Cerebellar cortex (tissue), 1 donor: ENCODE data around the gene HJV.

ENCODE experiments used
- DNase-seq: peaks from one replicate; pipeline ENCODE4 v3.0.0-alpha.2; 2015; ENCODE audit warnings: low spot score

Gene HJV

GRCh38 chr1:146021050-146021445 is 487 bp downstream of the HJV start:
- DNase-seq: no peak

- DNase-seq: no peak
Measured at GRCh38 chr1:146020058-146021049, 1.2 kb downstream of the HJV start.

GRCh38 chr1:146019231-146020057 is 2.1 kb downstream of the HJV start:
- DNase-seq: no peak

GRCh38 chr1:146016891-146017290 is 4.6 kb downstream of the HJV start:
- no peak for DNase-seq

GRCh38 chr1:146013559-146013922 is 8.0 kb downstream of the HJV start:
- no peak for DNase-seq

GRCh38 chr1:146012703-146013558 is 8.6 kb downstream of the HJV start:
- peak; percentile 75 for DNase-seq

- no peak for DNase-seq
Measured at GRCh38 chr1:146010126-146010738, 11.3 kb downstream of the HJV start.

GRCh38 chr1:146007489-146008133 is 13.9 kb downstream of the HJV start:
- DNase-seq: no peak

GRCh38 chr1:146001709-146002108 is 19.8 kb downstream of the HJV start:
- DNase-seq: no peak

- peak; percentile 82 for DNase-seq
Measured at GRCh38 chr1:145999321-146000024, 22.1 kb downstream of the HJV start.

- DNase-seq: no peak
Measured at GRCh38 chr1:145997718-145998023, 23.9 kb downstream of the HJV start.

- no peak for DNase-seq
Measured at GRCh38 chr1:145997016-145997717, 24.4 kb downstream of the HJV start.

- peak; percentile 99 for DNase-seq
Measured at GRCh38 chr1:145996433-145997015, 25.0 kb downstream of the HJV start, which contains the start of gene TXNIP. Gene TXNIP, minus strand, starts transcription at chr1:145996579. Its CDS starts 313 bp downstream, at chr1:145996266.

- peak; percentile 66 for DNase-seq
Measured at GRCh38 chr1:145995964-145996432, 25.5 kb downstream of the HJV start.

- peak; percentile 35 for DNase-seq
Measured at GRCh38 chr1:145995148-145995881, 26.2 kb downstream of the HJV start.

- no peak for DNase-seq
Measured at GRCh38 chr1:145994391-145995120, 27.0 kb downstream of the HJV start.

- DNase-seq: no peak
Measured at GRCh38 chr1:145993618-145994390, 27.7 kb downstream of the HJV start.
